Activated CD4-positive, CD25-positive, alpha-beta regulatory T cell (primary cell): ENCODE results near the gene PDIA2.

Experiments
- DNase-seq, 4 experiments: peaks; one replicate each; lab custom pipeline; 2025; lab: John Stamatoyannopoulos, UW

Gene PDIA2

DNA sequence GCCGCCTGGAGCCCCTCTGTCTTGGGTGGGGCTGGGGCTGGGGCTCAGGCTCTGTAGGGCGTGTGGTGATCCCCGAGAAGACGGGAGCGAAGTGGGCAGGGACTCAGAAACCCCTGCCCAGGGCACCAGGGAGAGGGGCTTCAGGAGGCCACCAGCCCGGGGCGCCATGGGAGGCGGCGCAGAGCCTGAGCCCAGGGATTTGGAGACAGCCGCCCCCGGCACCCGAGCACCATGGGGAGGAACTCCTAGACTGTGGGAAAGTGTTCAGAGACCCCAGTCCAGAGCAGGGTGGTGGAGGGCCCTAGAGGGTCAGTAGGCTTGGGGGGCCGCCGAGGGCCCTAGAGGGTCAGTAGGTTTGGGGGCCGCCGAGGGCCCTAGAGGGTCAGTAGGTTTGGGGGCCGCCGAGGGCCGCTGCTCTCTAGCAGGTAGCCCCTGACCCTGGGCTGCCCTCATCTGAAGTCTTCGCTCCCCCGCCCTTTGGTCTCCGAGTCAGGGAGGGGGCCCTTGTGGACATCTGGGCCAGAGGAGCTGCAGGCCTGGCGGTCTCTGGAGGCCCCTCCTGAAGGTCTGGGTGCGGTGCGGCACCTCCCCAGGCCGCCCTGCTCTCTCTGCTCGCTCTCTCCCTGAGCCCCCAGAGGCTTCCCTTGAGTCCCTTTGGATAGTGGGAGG lies 1.8 kb upstream of the PDIA2 start:
- DNase-seq, result no peak

DNA sequence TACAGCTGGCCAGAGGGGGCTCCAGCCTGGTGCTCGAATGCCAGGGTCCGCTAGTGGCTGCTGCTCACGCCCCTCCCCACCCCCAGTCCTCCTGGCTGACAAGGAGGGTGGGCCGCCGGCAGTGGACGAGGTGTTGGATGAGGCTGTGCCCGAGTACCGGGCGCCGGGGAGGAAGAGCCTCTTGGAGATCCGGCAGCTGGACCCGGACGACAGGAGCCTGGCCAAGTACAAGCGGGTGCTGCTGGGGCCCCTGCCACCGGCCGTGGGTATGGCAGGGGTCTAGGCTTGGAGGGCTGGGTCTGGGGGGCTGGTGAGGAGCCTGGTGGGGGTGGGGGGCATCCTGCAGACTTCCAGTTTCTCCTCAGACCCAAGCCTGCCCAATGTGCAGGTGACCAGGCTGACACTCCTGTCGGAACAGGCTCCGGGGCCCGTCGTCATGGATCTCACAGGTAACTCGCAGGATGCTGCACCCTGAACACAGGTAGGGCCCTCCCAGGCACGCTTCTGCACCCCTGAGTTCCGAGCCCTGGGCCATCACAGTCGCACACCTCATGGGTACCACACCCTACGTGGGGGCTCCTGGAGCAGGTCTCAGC lies 1.2 kb upstream of the PDIA2 start:
- DNase-seq, result no peak

DNA sequence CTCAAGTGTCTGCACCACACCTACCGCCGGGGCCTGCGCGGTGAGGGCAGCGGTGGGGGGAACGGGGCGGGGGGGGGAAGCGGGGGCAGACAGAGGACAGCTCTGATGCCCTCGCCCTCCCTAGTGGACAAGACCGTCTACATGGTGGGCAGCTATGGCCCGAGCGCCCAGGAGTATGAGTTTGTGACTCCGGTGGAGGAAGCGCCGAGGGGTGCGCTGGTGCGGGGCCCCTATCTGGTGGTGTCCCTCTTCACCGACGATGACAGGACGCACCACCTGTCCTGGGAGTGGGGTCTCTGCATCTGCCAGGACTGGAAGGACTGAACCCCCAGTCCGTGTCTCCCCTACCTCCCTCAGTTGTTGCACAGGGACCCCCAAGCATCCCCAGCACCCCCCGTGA lies 473 bp upstream of the PDIA2 start:
- DNase-seq, result no peak

DNA sequence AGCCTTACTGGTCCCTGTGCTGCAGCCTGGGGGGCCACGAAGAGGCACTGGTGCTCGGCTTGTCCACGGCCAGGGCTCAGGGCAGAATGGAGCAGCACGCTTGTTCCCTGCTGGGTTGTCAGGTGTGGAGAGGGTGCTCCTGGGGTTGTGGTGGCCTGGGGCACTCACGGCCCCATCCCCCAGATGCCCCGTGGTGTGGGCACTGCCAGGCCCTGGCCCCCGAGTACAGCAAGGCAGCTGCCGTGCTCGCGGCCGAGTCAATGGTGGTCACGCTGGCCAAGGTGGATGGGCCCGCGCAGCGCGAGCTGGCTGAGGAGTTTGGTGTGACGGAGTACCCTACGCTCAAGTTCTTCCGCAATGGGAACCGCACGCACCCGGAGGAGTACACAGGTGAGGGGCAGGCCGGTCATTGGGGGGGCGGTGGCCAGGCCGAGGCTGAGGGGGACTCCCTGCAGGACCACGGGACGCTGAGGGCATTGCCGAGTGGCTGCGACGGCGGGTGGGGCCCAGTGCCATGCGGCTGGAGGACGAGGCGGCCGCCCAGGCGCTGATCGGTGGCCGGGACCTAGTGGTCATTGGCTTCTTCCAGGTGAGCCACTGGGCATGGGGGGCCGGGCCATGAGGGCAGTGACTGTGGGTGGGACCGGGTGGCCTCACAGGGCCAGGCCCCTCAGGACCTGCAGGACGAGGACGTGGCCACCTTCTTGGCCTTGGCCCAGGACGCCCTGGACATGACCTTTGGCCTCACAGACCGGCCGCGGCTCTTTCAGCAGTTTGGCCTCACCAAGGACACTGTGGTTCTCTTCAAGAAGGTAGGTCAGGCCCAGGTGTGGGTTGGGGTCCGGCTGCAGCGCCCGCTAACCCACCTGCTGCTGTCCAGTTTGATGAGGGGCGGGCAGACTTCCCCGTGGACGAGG lies 1.5 kb downstream of the PDIA2 start:
- DNase-seq, result no peak

DNA sequence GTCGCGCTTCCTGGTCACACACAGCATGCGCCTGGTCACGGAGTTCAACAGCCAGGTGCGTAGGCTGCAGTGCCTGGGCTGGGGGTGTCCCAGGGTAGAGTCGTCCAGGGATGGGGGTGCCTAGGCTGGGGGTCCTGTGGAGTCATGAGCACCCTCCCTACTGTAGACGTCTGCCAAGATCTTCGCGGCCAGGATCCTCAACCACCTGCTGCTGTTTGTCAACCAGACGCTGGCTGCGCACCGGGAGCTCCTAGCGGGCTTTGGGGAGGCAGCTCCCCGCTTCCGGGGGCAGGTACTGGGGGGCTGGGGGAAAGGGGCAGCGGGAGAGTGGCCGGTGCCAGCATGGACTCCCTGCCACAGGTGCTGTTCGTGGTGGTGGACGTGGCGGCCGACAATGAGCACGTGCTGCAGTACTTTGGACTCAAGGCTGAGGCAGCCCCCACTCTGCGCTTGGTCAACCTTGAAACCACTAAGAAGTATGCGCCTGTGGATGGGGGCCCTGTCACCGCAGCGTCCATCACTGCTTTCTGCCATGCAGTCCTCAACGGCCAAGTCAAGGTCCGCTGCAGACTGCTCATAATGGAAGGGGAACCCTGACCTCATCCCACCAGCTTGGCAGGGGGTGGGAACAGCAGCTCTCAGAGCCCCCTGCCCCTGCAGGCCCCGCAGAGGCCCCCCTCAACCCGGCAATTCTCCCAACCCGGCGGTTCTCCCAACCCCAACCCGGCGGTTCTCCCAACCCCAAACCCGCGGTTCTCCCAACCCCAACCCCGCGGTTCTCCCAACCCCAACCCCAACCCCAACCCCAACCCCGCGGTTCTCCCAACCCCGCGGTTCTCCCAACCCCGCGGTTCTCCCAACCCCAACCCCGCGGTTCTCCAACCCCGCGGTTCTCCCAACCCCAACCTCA lies 2.4 kb downstream of the PDIA2 start:
- no peak for DNase-seq

DNA sequence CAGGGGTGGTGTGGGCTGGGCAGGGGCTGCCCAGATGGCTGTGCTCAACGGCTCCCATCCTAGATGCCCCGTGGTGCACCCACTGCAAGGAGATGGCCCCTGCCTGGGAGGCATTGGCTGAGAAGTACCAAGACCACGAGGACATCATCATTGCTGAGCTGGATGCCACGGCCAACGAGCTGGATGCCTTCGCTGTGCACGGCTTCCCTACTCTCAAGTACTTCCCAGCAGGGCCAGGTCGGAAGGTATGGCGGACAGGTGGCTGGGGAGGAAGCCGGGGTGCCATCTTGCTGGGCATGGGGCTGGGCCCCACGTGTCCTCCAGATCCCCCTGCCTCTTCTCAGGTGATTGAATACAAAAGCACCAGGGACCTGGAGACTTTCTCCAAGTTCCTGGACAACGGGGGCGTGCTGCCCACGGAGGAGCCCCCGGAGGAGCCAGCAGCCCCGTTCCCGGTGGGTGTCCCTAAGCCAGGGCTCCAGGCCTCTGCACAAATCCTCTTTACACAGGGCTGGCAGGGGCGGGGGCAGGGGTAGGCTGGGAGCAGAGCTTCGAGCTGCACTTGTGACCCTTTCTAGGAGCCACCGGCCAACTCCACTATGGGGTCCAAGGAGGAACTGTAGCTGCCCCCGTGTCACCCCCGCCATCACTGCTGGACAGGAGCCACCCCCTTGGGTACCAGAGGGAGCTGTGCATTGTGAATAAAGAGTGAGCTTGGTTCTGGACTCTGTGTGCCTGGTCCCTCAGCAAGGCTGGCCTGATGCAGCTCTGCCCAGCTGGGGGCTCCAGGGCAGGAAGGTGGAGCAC lies 3.7 kb downstream of the PDIA2 start:
- DNase-seq, result no peak

DNA sequence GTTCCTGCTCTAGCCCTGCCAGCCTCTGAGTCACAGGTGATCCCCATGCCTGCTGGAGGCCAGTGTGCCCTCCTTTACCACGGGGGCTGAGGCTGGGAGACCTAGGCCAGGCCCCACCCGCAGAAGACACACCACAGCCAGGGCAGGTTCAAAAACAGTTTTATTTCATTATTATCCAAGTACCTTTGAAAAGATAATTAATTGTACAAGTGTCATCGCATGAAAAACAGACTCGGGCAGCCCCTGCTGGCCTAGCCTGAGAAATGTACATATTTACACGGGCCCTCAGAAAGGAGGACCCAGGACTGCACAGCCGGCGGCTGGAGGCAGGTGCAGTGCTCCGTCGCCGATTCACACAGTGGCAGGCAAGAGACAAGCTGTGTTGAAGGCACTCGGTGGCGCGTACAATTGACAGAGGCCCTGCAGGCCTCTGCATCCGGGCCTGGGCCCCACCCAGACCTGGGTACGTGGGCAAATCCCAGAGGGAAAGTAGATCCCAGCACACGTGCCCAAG lies 4.4 kb downstream of the PDIA2 start:
- DNase-seq, result no peak

DNA sequence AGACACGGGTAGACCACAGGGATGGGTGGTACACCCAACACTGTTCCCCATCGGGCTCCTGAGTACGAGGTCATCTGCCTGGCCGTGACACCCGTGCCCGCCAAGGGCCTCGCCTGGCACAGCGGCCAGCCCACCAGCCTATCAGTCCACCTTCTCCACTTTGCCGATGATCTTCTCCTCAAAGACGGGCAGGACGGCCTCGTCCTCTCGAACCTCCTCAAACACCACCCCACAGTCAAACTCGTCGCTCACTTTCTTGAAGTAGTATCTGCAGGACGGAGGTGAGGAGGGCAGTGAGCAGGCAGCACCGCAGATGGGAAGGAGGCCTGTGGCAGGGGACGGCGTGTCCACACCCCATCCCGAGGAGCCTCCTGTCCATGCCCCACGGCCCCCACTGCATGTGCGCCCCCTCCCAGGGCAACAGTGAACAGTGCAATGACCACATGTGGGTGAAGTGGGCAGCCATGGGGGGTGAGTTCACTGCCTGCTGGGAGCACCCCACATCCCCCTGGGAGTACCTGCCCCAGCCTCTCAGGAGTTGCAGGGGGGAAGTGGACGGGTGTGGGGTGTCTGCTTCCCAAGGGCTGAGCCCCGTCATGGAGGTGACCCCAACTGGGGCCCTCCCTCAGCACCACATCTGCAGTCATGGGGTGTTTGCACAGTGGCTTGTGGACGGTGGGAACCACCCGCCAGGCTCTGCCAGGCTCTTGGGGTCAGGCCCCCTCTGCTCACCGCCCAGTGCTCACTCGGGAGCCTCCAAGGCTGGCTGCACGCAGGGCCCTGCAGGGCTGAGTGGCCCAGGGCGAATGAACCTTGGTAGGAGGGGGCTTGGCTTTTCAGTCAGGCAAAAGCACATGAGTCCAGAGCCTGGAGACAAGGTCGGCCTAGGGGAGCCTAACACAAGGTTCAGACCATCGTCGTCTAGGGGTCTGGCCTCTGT lies 5.3 kb downstream of the PDIA2 start:
- DNase-seq, result no peak

DNA sequence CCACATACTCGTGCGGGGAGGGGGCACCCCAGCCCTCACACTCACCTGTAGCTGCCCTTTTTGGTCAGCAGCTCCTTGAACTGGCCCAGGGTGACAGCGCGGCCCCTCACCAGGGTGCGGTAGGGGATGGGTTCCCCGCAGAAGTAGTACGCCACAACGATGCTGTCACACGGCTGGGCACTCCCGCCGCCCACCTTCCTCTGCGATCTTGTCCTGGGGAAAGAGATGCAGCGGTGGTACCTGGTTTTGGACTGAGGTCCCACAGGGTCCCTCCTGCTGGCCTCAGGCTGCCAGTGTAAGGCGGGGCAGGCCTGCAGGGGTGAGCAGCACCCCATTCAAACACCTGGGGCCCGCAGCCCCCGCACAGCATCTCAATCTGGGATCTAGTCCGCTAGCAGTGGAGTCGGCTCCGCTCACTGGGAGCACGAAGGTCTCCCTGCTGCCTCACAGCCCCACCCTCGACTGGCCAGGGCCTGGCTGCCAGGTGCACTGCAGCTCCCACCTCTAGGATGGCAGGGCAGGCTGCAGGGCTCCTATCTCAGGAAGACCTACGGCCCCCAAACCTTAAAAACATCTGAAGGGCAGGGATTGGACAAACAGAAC lies 6.5 kb downstream of the PDIA2 start:
- no peak for DNase-seq

DNA sequence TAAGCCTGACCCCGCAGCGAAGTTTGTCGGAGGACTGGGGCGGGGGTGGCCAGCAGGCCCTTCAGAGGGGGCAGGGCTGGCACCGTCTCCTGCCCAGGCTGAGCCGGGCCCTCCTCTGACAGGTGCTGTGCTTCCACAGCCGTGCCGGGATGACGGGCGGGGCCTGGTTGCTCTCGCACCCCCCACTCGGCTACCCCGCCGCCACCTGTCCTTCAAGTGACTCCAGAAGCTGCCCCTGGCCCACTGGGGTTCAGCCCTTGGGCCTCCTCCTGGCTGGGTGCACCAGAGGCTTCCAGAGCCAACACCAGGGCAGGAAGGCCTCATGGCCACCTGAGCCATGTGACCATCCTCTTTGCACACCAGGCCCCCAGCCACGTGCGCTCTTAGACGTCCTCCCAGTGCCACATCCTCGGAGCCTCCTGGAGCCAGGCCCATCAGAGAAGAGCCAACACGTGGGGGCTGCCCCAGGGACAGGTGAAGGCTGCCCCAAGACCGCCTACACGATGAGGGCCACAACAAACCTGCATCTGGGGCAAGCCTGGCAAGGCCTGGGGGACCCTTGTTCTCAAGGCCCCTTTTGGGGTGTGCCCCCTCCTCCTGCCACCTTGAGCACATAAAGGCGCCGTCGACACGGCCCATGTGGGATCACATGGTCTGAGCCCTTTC lies 7.2 kb downstream of the PDIA2 start:
- DNase-seq, result no peak

DNA sequence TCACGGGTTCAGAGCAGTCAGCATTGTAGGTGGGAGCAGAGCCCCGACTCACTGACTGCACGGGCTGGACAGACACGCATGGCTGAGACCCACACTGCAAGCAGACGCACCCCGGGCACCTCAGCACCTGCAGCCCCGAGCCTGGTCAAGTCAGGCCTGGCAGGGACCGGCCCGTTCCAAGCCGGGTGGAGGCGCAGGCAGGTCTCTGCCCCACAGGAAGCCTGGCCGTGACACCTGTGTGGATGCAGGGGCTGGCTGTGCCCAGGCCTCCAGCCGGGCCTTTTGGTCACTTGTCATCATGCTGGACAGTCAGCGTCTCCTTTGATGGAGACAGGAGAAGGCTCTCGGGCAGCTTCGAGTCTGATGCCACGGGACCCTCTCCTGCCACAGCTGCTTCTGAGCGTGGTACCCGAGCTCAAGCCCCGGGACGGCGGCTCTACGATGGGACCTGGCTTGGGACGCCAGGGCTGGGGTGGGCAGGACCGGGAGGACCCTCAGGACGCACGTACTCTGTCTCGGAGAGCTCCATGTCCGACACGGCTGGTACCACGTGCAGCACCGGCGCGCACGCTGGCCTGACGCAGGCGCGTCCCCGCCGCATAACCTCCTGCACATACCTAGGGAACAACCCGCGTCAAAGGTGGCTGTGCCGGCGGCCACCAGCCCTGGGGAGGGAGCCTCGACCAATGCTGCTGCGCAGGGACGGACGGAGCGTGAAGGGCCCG lies 7.9 kb downstream of the PDIA2 start:
- no peak for DNase-seq

DNA sequence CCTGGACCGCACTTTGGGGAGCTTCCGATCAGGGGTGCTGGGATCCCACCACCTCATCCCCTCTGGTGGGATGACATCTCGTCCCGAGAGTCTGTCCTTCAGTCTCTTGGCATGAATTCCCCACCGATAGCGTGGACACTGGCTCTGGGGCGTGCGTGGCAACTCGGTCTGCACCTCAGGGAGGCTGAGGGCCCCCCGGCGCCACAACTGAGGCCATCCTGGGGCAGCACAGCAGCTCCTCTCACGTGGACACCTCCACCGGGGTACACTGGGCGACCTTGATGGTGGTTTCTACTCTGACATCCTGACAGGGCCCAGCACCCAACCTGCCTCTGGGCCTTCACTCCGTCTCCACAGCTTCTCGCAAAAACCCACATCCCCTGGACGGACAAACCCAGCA lies 8.6 kb downstream of the PDIA2 start:
- DNase-seq, result no peak

DNA sequence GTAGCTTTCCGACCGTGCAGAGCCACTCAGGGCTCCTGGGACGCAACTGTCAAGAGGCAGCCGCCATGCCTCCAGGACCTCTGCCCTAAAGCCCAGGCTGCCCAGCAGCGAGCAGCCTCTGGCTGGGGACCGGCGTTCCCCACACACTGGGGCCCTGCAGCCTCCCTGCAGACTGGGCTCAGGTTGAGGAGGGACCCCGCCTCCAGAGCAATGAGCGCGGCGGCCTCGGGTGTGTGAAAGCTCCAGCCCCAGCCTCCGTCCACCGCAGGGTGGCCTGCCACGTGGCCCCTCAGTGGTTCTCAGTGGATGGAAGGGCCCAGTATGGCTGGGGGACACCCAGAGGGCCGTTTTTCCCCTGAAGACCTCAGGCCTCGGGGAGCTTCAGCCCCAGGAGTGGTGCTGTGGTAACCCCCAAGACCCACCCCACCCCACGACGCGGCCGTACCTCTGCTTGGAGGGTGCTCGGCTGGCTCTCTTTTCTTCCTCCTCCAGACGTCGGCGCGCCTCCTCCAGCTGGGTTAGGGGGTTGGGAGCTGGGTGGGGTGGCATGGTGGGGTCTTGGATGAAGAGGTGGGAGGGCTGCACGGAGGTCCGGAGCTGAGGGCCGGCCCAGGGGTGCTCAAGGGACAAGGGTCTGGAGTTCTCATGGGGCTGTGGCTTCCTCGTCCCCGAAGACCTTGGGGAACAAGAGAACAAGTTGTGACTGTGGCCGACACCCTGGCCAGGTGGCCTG lies 10.2 kb downstream of the PDIA2 start:
- no peak for DNase-seq

DNA sequence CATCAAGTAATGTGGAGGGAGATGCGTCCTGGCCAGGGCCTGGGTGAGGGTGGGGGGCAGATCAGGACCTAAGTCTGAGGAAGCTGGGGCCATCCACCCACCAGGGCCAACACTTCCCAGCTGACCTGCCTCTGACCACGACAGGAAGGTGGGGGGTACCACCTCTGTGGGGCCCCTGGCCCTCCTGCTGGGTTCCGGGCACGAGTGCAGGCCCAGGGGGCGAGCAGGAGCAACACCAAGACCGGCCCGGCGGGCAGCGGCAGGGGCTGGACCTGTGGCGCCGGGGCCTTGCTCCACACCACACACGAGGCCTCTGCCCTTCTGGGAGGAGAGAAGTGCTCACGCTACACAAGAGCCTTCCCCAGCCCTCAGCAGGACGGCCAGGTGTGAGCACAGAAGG lies 13.3 kb downstream of the PDIA2 start:
- DNase-seq, result no peak

DNA sequence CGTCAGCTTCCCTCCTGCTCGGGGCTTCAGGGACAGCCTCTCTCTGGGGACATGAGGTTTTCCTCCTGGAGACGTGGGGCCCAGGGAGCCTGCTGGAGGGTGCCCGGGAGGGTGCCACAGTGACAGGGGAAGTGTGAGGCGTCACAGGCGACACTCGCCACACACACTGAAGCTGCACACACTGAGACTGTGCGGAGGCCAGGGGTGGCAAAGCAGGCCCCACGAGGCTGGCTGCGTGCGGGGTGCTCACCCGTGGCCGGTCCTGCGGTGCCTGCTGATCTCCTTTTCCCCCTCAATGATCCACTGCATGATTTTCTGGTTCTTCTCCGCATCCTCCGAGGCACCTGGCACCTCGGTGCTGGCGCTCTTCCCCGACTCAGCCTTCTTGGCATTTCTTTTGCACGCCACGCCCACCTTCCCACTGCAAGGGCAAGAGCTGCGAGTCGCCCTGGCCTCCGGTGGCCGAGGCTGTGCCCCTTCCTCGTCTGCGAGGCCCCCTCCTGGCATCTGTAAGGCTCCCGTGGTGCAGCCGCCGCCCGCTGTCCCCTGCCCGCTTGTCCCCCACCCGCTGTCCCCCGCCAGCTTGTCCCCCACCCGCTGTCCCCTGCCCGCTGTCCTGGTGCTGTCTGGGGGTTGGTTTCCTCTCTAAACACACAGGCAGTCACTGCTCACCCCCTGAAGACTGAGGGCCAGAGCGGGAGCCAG lies 14.0 kb downstream of the PDIA2 start:
- DNase-seq, result no peak

DNA sequence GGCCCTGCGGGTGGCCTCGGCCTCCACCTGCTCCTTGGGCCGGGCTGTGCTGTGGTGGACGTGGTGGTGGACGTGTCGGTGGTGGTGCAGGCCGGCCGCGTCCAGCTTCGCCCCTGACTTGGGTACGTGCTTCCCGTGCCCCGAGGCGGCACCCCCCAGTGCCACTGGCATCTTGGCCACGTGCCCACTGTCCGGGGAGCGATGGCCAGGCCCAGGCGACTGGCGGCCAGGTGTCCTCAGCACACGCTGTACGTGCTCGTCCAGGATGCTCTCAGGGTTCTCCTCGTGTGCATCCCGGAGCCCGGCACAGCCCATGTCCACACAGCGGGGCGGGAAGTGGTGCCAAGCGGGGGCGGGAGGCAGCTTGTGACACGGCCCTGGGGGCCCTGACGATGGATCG lies 14.9 kb downstream of the PDIA2 start:
- DNase-seq, result no peak

DNA sequence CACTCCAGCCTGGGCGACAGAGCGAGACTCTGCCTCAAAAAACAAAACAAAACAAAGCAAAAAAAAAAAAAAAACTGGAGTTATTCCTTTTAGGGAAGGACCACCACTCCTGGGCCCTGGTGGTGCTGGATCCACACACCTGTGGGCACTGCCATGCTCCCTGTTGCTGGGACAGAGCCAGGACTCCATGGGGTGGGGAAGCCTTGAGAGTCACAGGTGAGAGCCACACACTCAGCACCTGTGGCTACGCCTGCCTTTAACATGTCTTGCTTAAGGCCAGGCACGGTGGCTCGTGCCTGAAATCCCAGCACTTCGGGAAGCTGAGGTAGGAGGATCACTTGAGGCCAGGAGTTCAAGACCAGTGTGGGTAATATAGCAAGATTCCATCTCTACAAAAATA lies 18.3 kb downstream of the PDIA2 start:
- DNase-seq, result no peak
